Erythroblast (primary cell): ENCODE measurements around the gene RNF182.

Experiments
- GATA1 ChIP-seq: IDR thresholded peaks from 2 replicates; pipeline ENCODE4 v1.6.1; 2011; ENCODE audit warnings: low read depth, mild to moderate bottlenecking, control low read depth, low read length, moderate library complexity
- POLR2A ChIP-seq: IDR thresholded peaks from 2 replicates; pipeline ENCODE4 v1.6.1; 2011; ENCODE audit warnings: mild to moderate bottlenecking, low read length

DNA sequence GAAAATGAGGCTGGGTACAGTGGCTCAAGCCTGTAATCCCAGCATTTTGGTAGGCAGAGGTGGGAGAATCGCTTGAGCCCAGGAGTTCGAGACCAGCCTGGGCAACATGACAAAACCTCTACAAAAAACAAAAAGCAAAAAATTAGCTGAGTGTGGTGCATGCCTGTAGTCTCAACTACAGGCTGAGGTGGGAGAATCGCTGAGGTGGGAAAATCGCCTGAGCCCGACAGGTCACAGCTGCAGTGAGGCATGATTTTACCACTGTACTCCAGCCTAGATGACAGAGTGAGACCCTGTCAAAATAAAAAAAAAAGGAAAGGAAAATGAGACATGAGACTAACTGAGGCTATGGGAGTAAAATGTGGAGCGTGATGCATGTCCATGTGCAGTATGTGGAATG, 104.9 kb downstream of the RNF182 start:
- TF ChIP-seq POLR2A, result no peak
- no peak for TF ChIP-seq GATA1
